Measurements from ENCODE around the gene MYT1.

MYT1 gene

DNA sequence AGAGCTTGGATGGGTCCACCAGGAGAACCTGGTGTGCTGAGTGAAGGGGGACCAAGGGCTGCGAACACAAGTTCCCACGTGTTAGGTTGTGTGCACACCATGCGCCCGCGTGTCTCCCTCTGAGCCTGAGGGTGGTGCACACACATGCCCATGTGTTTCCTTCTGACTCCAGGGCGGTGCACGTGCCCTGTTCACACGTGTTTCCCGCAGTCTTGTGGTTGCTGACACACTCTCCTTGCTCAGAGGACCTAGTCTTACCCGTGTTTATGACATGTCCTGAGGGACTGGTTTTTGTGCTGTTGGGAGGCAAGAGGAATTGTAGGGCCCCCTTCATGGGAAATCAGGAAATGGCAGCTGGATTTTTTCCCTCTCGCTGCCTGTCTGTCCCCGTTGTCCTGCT lies 55.0 kb downstream of the MYT1 start:
- DNase-seq (ENCODE audit: low read depth): no peak

DNA sequence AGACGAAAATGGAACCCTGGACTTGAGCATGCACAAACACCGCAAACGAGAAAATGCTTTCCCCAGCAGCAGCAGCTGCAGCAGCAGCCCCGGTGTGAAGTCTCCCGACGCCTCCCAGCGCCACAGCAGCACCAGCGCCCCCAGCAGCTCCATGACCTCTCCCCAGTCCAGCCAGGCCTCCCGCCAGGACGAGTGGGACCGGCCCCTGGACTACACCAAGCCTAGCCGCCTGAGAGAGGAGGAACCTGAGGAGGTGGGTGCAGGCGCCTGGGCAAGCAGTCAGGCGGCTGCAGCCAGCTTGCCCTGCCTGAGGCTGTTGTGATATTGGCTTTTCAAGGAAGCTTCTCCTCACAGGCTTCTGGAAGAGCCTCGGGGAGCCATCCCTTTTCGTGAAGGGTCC lies 55.5 kb downstream of the MYT1 start:
- no peak for DNase-seq (ENCODE audit: low read depth)

DNA sequence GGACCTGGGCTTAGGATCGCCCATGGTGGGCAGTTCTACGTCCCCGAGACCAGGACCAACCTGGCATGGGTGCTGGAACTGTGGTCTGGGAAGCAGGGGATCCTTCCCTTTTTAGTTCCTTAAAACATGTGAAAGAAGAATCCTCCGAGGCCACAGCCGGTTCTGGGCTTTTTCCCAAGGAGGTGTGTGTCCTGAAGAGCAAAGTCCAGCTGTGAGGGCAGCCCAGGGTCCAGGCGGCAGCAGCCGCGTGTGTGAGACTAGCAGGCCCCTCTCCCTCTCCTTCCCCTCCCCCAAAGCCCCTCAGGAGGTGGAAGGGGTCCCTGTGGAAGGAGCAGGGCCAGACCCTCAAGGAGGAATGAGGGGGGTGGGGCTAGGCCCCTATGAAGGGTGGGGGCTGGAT lies 56.2 kb downstream of the MYT1 start:
- no peak for DNase-seq (ENCODE audit: low read depth)

DNA sequence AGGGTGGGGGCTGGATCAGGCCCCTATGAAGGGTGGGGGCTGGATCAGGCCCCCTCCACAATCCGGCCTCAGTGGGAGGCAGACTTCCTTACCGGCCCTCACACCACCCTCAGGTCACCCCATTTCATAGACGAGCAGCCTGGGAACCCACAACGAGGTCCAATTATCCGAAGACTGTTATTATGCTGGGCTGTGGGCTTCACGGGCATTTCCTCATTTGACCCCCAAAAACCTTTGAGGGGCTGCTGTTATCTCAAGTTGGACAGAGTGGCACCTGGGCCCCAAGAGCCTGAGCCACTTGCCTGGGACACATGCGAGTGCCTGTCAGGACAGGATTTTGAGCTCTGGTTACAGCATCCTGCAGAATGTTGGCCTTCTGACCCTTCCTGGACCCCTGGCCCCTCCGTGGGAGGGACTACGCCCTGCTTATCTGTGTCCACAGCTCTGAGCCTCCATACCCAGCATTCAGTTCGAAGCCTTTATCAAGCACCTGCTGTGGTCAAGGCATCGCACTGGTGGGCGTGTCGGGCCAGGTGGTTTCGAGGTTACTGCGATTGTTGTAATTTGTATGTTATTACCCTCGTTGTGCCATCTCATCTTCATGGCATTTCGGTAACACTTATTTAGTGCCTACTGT lies 56.8 kb downstream of the MYT1 start:
- DNase-seq (ENCODE audit: low read depth): no peak

DNA sequence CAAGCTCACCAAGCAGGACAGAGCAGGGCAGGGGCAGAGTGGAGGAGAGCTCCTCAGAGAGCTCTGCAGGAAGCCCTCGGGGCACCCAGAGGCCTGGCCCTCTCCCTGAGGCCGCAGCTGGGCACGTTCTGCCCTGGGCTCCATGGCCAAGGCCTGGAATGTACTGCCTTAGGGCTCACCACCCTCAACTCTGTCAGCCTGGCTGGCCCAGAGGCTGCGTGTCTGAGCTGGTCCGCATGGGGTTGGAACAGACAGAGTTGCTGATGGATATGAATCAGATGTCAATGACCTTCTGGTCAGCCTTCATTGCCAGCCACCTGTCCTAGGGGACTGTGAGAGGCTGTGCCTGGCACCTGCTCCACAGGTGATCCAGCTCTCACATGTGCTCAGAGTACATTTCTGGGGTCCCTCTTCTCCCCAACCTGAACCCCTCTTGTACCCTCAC lies 58.1 kb downstream of the MYT1 start:
- no peak for DNase-seq (ENCODE audit: low read depth)

DNA sequence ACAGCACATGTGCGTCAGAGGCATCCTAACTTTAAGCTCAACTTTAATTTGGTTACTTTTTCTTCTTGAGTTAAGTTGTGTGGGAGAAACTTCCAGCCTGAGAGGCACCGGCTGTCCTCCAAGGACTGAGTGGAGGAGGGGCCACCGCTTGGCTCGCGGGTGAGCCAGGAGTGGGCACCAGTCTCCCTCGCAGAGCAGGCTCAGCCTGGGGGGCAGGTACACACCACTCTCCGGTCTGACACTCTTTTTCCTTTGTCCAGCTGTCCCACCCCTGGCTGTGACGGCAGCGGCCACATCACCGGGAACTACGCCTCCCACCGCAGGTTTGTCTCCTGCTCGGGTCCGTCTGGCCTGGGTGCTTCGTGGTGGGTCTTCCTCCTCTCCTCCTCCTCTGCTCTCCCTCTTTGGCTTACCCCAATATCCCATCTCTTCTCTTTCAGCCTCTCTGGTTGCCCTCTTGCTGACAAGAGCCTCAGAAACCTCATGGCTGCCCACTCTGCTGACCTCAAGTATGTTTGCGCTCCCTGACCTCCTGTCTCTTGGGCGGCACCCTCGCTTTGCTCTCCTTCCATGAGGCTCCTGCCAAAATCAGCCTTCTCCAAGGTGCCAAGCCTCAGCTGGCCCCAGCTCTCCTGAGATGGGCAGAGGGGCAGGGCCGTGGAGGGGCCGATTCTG lies 58.7 kb downstream of the MYT1 start:
- no peak for DNase-seq (ENCODE audit: low read depth)

DNA sequence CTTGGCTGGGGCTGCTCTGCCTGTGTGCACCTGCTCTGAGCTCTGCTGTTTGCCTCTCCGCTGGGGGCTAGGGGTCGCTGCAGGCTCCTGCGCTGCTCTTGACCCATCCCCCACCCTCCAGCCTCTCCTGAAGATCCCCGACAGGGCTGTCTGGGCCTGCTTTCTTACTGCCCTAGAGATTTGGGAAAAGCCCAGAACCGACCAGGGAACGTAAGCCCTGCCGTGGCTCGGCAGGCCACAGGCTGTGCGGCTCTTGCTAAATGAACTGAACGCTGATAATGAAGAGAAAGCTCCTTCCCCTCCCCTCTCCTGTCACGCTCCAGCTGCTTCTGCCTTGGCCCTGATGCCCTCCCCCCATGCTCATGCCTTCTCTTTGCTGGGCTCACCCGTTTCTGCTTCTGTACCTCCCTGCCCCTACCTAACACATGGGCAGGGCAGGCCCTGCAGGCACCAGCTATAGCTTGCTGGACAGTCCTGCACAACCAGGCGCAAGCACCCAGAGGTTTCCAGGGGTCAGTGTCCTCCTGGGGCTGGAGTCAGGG lies 59.3 kb downstream of the MYT1 start:
- DNase-seq (ENCODE audit: low read depth): no peak

DNA sequence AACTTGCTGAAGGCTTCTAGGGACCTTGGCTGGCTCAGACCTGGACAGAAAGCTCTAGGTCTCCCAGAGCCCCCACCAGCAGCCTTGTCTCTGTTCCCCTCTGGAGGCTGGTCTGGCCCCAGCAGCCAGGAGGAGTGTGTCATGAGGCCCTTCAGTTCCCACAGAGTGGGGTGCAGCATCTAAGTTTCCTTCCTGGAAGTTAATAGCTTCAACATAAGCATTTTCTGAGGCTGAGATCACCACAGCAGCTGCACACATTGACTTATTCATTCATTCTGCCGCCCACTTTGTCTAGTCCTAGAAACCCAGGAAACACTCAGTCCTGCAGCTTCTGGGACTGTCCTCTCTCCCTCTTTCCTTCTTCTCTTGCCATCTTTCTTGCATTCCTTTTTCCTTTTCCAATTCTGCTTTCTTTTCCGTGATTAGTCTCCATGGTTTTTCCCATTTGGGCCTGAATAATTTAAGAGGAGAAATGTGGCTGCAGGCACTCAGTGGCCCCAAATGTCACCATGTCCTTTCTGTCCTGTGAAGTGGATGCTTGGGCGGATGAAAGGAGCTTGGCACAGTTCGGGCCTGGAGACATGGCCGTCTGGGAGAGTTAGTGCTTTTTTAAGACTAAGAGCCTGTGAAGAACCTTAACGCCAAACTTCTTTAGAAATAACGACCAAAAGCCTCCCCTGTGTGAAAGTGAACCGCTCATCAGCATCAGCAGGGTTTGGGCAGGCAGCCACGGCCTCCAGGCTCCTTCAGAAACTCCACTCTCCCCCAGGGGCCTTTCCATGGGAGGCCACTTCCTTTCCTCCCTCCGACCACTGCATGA lies 60.3 kb downstream of the MYT1 start:
- DNase-seq (ENCODE audit: low read depth): no peak

DNA sequence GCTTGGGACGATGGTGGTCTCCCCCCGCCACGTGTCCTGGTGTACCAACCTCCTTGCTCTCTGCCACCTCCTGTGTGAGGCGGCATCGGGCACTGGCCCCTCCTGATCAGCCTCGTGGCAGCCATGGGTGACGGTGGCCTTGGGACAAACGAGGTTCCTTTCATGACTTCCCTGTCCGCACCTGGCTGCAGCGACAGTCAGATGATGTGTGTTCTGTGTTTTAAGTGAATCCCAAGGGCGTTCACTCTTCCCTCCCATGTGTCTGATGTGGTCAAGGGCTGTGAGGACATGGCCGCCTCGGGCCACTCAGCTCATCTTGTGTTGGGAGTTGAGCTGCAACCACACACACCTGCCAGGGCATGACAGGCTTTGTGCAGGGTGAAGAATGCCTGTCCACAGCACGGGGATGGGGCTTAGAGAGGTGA lies 60.9 kb downstream of the MYT1 start:
- no peak for DNase-seq (ENCODE audit: low read depth)

DNA sequence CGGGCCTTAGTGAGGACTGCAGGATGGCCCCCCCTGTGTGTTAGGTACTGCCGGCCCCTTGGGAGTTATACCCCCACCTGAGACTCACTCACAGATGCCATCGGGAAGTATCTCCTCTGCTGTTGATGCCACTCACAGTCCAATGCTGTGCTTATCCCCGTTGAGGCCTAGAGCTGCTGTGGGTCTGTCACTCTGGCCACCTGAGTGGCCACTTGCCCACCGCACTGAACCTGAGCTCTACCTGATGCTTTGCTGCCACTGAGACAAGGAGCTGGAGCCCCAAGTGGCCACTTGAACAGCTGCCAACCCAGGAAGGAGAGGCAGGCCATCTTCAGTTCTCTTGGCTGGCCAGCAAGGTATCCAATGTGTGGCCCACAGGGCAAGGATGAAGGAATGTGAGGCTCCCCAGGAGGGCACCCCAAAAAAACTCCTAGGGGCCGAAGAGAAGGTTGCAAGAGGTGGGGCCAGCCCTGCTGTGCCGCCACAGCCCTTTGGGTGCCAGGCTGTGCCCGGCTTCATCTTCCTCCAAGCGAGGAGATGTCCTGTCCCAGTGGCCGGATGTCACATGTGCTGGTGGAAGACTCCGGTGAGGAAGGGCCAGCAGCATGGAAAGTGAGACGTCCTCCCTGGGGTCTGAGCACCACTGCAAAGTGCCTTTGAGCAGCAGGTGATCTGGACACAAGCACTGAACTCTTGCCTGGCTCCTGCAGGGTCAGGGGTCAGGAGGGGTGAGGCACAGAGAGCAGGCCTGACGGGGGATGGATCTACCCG lies 61.8 kb downstream of the MYT1 start:
- no peak for DNase-seq (ENCODE audit: low read depth)

DNA sequence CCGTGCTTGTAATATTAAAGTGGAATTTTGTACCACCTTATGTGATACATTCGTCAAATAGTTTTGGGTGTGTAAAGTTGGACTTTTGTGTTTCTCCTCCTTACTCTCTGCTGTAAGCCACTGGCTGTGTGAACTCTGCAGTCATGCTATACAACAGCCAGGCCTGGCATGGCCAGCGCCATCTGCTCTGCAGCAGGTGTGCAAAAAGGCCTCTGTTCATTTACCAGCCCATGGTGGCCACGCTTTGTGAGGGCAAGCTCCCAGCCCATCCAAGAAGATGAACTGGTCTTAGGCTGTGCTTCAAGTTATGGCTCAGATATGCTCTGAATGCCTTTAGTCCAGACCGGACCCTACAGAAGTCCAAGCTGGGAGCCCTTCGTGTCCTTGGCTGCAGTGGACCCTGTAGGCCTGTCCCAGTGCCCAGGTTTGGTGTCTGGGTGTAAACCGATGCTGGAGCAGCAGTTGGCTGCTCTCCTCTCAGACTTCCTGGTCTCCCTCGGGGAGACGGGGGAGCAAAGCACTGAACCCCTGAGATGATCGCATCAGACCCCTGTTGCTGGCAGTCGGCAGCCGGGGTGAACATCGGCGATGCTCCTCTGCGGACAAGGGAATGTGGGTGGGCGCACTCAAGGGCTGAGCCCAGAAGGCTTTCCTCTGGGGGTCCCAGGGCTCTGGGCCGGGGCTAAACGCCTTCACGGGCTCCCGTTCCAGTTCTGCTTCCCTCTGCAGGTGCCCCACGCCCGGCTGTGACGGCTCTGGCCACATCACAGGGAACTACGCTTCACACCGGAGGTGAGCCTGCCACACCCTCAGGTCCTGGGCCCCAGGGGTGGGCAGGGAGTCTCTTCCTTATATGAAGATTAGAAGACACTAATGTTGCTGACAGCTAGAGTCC lies 62.7 kb downstream of the MYT1 start:
- DNase-seq (ENCODE audit: low read depth): no peak

DNA sequence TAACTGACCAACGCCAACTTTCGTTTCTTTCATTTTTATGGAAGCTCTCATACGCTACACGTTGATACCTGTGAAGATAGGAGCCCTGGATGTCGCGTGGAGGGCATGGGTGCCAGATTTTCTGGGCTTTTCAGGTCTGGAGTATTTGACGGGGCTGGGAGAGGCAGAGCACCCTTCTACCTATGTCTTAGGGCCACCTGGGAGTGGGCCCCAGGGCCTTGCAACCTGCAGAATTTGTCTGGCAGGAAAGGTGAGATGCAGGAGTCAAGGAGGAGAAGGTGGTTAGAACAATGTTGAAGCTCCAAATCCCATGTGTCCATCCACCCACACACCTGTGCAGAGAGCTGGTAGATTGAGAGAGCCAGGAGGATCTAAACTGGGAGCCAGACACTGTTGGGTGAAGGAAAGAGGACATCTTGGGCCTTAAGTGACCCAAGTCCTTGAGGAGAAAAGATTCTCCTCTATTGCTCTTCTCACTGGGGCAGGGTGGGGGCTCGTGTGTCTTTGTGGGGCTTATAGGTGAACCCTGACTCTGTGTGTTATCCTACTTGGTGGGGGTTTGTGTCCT lies 63.9 kb downstream of the MYT1 start:
- DNase-seq (ENCODE audit: low read depth): no peak

DNA sequence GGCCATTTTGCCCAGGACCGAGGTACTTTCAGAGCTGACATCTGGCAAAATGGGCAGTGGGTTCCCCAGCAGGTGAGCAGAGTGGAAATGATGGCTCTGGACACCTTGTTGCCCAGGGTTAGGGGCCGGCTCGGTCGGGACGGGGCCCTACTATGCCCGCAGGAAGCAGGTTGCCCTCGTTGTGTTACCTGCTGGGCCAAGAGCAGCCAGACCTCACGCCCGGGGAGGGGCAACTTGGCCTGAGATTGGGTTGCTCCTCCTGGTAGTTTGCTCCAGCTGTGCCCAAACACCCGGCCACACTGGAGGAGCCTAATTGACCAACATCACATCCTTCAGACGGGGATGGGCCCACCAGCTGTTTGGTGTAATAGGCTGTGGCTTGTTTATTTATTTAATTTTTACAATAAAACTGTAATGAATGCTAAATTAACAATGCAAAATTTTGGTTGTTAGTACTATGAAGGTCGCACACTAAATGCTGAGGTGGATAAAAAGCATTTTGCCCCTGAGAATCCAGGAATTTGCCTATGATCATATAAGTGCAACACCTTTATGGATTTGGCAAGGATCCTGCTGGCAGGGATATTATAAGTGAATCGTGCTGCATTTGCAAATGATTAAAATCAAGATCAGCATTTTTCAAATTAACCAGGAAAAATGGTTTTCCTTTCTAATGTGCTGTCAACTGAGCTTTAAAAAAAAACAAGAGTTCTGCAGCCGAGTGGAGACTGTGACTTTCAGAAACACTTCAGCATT lies 64.7 kb downstream of the MYT1 start:
- no peak for DNase-seq (ENCODE audit: low read depth)

DNA sequence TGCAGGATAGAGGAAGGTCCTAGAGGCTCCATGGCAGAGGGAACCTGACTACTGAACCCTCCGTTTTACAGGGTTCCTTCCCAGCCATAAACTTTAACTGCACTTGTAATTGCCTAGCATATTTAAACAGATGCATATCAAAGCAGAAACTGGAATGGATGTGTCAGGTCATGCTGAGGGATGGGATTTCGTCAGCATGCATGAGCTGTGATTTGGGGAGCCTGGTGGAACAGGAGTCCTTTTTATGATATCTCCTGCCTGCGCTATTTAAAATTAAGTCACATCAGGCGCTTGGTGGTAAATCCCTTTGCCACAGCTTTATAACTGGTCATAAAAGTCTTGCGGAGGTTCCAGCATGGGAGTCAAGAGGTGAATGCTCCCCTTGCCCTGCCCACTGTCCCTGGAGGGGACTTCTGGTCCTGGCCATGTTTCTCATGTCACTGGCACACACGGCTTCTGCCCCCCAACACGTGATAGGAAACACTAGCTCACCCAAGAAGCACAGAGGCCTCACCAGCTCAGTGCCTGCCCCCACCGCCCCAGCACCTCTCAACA lies 65.3 kb downstream of the MYT1 start:
- no peak for DNase-seq (ENCODE audit: low read depth)

DNA sequence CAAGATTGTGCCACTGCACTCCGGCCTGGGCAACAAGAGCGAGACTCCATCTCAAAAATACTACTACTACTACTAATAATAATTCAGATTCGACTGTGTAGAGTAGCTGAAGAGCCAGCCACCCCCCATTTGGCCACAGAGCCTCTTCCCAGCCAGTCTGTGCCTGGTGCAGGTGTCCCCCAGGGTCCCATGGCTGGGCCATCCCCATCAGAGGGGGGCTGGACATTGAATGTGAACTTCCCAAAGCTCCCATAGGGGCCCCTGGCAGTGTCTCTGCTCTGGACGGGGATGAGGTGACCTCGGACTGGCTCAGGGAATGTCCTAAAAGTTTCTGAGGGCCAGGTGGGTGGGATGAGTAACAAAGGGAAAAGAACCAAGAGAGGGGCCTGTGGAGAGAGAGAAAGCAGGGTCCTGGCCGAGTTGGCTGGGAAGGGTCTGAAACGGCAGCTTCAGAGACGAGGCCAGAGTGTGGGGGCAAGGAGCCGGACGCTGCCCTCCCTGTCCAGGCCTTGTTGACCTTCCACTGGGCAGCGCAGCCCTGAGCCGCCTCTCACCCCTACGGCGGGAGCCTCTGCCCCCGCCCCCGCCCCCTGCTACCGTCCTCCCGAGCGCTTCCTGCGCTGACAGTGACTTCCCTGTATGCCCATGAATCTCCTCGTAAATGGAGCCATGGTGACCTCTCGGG lies 66.4 kb downstream of the MYT1 start:
- no peak for DNase-seq (ENCODE audit: low read depth)

DNA sequence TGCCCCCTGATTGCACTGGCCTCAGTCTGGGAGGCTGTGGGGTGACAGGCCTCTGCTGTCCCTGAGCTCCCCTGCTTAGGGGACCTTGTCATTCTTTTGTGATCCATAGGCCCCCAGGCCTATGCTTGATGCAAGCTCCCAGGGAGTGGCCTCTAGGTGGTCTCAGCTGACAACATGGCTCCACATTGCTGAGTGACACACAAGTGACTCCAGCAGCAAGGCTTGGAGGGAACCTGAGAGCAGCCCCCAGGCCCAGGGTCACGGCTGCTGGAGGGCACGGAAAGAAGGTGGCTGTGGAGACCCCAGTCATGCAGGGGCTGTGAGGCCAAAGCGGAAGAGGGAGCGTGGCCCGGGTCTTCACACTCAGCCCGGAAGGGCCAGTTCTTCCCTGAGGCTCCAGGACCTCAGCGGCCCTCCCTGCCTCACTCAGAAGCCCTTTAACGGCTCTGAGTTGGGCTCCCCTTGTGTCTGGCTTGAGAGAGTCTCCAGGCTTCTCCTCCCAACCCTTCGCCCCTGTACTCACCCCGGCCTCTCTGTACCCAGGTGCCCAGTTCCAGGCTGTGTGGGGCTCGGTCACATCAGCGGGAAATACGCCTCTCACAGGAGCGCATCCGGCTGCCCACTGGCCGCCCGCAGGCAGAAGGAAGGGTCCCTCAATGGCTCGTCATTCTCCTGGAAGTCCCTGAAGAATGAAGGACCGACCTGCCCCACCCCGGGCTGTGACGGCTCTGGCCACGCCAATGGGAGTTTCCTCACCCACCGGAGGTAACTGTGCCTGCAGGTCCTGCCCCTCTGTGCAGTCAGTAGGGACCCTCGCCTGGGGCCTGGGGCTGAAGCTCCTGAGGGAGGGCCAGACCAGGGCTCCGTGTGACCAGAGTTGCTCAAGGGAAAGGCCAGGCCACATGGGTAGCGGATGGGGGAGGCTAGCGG lies 67.6 kb downstream of the MYT1 start:
- DNase-seq (ENCODE audit: low read depth): no peak

DNA sequence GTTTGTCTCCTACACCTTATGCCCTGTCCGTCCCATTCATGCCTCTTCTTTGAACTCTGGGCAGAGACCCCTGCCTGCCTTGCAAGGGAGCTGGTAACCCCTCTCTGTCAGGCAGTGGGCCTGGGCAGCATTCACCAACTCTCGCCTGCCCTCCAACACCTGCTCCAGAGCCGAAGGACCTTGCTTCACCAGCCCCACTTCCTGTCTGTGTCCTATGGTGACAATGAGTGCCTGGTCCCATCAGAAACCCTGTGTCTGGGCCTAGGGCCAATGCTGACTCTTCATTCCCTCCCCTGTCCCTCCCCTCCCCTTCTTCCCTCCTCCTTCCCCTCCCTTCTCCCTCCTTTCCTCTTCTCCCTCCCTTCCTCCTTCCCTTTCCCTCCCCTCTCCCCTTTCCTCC lies 68.5 kb downstream of the MYT1 start:
- no peak for DNase-seq (ENCODE audit: low read depth)

DNA sequence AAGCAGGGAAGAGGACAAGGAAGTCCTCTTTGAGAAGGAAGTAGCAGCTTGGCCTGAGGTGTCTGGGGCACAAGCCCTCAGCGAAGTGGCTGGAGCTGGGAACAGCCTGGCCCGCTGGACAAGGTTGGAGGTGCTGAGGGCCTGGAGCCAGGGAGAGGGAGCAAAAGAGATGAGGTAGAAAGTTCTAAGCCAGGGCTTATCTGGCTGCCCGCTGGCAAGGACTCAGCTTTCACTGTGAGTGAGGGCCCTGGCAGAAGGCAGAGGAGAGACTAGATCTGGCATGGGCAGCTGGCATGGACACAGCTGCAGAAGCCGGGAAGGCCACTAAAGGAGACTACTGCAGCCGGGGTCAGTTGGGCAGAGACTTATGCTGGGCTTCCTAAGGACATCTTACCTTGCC lies 69.5 kb downstream of the MYT1 start:
- DNase-seq (ENCODE audit: low read depth): no peak
